RWPE1 (cell line): ENCODE data around the gene KCNS3.

Source experiments
- CTCF ChIA-PET: fragments of 350-600 bp; sonication (Branson Sonifier 250); formaldehyde crosslinking; extraction: SDS; loops from one replicate; lab custom pipeline; 2021; lab: Yijun Ruan, JAX
- POLR2A ChIA-PET: fragments of 400-600 bp; formaldehyde crosslinking; extraction: SDS; loops from one replicate; lab custom pipeline; 2020; ENCODE audit warnings: antibody characterized with exemption; ENCODE audit not compliant: low non-redundant PET; lab: Yijun Ruan, JAX
- DNase-seq: peaks from one replicate; pipeline ENCODE4 v3.0.0; 2012; ENCODE audit warnings: low spot score
- H3K27ac ChIP-seq: fragments of 450-650 bp; 2 replicates; pipeline ENCODE4 v1.5.1; 2017
- CTCF ChIP-seq: fragments of 450-650 bp; conservative IDR thresholded peaks from 2 replicates; pipeline ENCODE4 v1.5.1; 2017; ENCODE audit warnings: low read depth, mild to moderate bottlenecking

Gene KCNS3

GRCh38 chr2:17940091-17940630, 61.7 kb downstream of the KCNS3 start:
- ChIA-PET CTCF (no interaction called here), POLR2A (no interaction called here)
- DNase-seq = no peak
- H3K27ac ChIP-seq = no peak overlapping the region
- TF ChIP-seq CTCF = no peak

GRCh38 chr2:17943444-17943843, 65.0 kb downstream of the KCNS3 start:
- no peak overlapping the region for H3K27ac ChIP-seq
- ChIA-PET CTCF (no interaction called here), POLR2A (no interaction called here)
- DNase-seq = no peak
- no peak for TF ChIP-seq CTCF

DNA sequence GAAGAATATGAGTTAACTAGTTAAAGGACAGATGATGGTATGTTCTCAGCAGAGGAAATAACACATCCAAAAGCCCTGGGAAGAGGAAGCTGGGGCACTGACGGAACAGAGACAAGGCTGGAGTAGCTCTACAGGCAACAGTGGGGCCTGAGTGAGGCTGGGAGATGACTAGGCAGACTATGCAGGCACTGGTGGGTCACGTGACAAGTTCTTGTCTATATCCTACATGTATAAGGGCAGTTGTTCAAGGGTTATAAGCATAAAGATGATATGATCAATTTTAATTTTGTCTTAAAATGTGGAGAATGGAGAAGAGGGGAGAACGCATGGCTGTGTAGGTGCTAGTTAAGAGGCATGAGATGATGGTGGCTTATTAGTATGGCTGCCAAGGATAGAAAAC, 68.6 kb downstream of the KCNS3 start:
- H3K27ac ChIP-seq = no peak overlapping the region
- ChIA-PET CTCF (no interaction called here), POLR2A (no interaction called here)
- DNase-seq = no peak
- no peak for TF ChIP-seq CTCF

GRCh38 chr2:17950006-17950405, 71.5 kb downstream of the KCNS3 start:
- H3K27ac ChIP-seq = no peak overlapping the region
- CTCF ChIA-PET = no interaction called here
- TF ChIP-seq CTCF = no peak
- no peak for DNase-seq
- POLR2A ChIA-PET = no interaction called here

- no peak for DNase-seq
- TF ChIP-seq CTCF = no peak
- no peak overlapping the region for H3K27ac ChIP-seq
- POLR2A ChIA-PET = no interaction called here
- CTCF ChIA-PET = no interaction called here
These were observed 73.1 kb downstream of the KCNS3 start for GRCh38 chr2:17951563-17951962.

DNA sequence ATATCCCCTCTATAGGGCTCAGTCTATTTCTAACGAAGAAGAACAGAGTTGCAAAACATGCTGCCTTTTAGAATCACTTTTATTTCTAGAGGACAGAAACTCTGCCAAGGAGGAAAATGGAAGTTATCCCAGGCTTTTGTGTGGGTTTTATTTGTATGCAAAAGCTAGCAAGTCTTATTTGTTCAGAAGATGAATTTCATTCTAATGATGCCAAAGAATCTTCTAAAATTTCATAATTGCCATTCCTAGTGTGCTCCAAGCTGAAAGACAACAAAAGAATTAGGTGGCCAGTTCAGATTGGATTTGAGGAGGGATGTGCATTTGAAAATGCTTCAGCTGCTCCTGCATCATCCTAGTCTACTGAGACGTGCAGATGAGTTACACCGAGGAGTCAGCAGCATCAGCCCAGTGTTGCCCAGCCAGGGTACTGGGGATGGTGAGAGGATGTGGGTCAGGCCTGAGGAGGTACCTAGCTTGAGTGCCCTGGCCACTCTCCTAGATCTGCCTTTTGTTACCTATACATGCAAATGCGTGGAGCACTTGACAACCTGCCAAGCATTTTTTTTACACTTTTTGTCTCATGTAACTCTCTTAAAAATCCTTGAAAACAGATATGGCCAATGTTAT, 80.1 kb downstream of the KCNS3 start:
- ChIA-PET CTCF (no interaction called here), POLR2A (no interaction called here)
- no peak for TF ChIP-seq CTCF

More for the DNA sequence above, 80.1 kb downstream of the KCNS3 start:
- no peak for DNase-seq
- H3K27ac ChIP-seq = no peak overlapping the region
